ENCODE measurements around the gene TARS2.

Gene TARS2

GRCh38 chr1:150484861-150485260 lies 2.4 kb upstream of the TARS2 start:
- no peak overlapping the region for H3K4me3 ChIP-seq (ENCODE audit: insufficient read depth, low read length, poor library complexity, severe bottlenecking)
- no peaks in the 10 kb centered on the region for H3K9me3 ChIP-seq (ENCODE audit: insufficient read depth, low read length)
- no peaks in the 10 kb centered on the region for H3K36me3 ChIP-seq (ENCODE audit: low read length)
- H3F3A ChIP-seq (ENCODE audit: insufficient read depth) = no peaks in the 10 kb centered on the region; the same call in 1 of the 2 replicates
- H3K27ac ChIP-seq (ENCODE audit: low read depth, low read length) = no peak overlapping the region
- H3K27me3 ChIP-seq (ENCODE audit: low read length) = no peaks in the 10 kb centered on the region
- H3K79me2 ChIP-seq (ENCODE audit: insufficient read depth, low read length) = peaks cover 17% of the 10 kb centered on the region
- H4K20me1 ChIP-seq (ENCODE audit: low read depth, low read length) = no peaks in the 10 kb centered on the region
- no peak overlapping the region for H3K4me2 ChIP-seq (ENCODE audit: low read depth, low read length, poor library complexity, severe bottlenecking)
- no peaks in the 10 kb centered on the region for H3K9me2 ChIP-seq (replicated peaks; ENCODE audit: insufficient read depth, low read length)
- peak overlapping the region; percentile 7 for H2AFZ ChIP-seq (ENCODE audit: low read depth, low read length, severe bottlenecking)
- TF ChIP-seq EZH2phosphoT487 (conservative IDR thresholded peaks at IDR 0.05; ENCODE audit: low read length) (no peak), CTCF (IDR thresholded peaks at IDR 0.05; ENCODE audit: insufficient read depth, low read length, poor library complexity, severe bottlenecking) (no peak)
- no peak overlapping the region for H3K9ac ChIP-seq (ENCODE audit: low read length)

GRCh38 chr1:150487763-150488115 lies 520 bp downstream of the TARS2 start:
- Histone ChIP-seq H3K27ac (ENCODE audit: low read depth, low read length) (peak overlapping the region; percentile 50), H3K9me2 (replicated peaks; ENCODE audit: insufficient read depth, low read length) (no peaks in the 10 kb centered on the region), H3K79me2 (ENCODE audit: insufficient read depth, low read length) (peaks cover 17% of the 10 kb centered on the region), H3F3A (ENCODE audit: insufficient read depth) (no peaks in the 10 kb centered on the region; the same call in 1 of the 2 replicates), H3K9me3 (ENCODE audit: insufficient read depth, low read length) (no peaks in the 10 kb centered on the region), H3K9ac (ENCODE audit: low read length) (peak overlapping the region; percentile 89), H4K20me1 (ENCODE audit: low read depth, low read length) (no peaks in the 10 kb centered on the region), H3K4me3 (ENCODE audit: insufficient read depth, low read length, poor library complexity, severe bottlenecking) (peak overlapping the region; percentile 96), H3K36me3 (ENCODE audit: low read length) (0 out of 2 replicates have a peak, but pooled peaks cover 2% of the 10 kb centered on the region), H3K27me3 (ENCODE audit: low read length) (no peaks in the 10 kb centered on the region), H2AFZ (ENCODE audit: low read depth, low read length, severe bottlenecking) (peak overlapping the region; percentile 92), H3K4me2 (ENCODE audit: low read depth, low read length, poor library complexity, severe bottlenecking) (peak overlapping the region; percentile 91)
- no peak for TF ChIP-seq EZH2phosphoT487 (conservative IDR thresholded peaks at IDR 0.05; ENCODE audit: low read length)
- TF ChIP-seq CTCF (IDR thresholded peaks at IDR 0.05; ENCODE audit: insufficient read depth, low read length, poor library complexity, severe bottlenecking) = no peak

GRCh38 chr1:150493175-150493574 lies 6.0 kb downstream of the TARS2 start:
- peaks cover 8% of the 10 kb centered on the region for H3K79me2 ChIP-seq (ENCODE audit: insufficient read depth, low read length)
- no peaks in the 10 kb centered on the region for H3K9me3 ChIP-seq (ENCODE audit: insufficient read depth, low read length)
- TF ChIP-seq CTCF (IDR thresholded peaks at IDR 0.05; ENCODE audit: insufficient read depth, low read length, poor library complexity, severe bottlenecking) = no peak
- TF ChIP-seq EZH2phosphoT487 (conservative IDR thresholded peaks at IDR 0.05; ENCODE audit: low read length) = no peak
- no peaks in the 10 kb centered on the region for H4K20me1 ChIP-seq (ENCODE audit: low read depth, low read length)
- H3K9ac ChIP-seq (ENCODE audit: low read length) = no peak overlapping the region
- H3K36me3 ChIP-seq (ENCODE audit: low read length) = 0 out of 2 replicates have a peak, but pooled peaks cover 2% of the 10 kb centered on the region
- H3K4me3 ChIP-seq (ENCODE audit: insufficient read depth, low read length, poor library complexity, severe bottlenecking) = no peak overlapping the region
- H3K9me2 ChIP-seq (replicated peaks; ENCODE audit: insufficient read depth, low read length) = no peaks in the 10 kb centered on the region
- H3K4me2 ChIP-seq (ENCODE audit: low read depth, low read length, poor library complexity, severe bottlenecking) = no peak overlapping the region
- no peak overlapping the region for H2AFZ ChIP-seq (ENCODE audit: low read depth, low read length, severe bottlenecking)
- H3F3A ChIP-seq (ENCODE audit: insufficient read depth) = no peaks in the 10 kb centered on the region; the same call in 1 of the 2 replicates
- no peak overlapping the region for H3K27ac ChIP-seq (ENCODE audit: low read depth, low read length)
- H3K27me3 ChIP-seq (ENCODE audit: low read length) = no peaks in the 10 kb centered on the region

Measured in SU-DHL-6 (cell line).